Measurements from ENCODE around the gene CDK3. TPM values are rescaled to one million over a fixed set of nuclear protein-coding genes. Genes with fewer than 3 reads are reported as not detected.

Gene CDK3
- total RNA-seq, 1 experiment from 2014 or later: 7.1 TPM

- intact Hi-C loops (cut with micrococcal nuclease): no loop called here
- peaks cover 0 to 23% of the 10 kb centered on the region in 2 experiments; a peak in 2 of 4 replicates for H3K4me1 ChIP-seq (ENCODE audit: control insufficient read depth in 1 of 2, insufficient read depth in 2 of 2, low read length in 2 of 2)
- H3K9ac ChIP-seq (ENCODE audit: low read length): no peak overlapping the region
- no peak for TF ChIP-seq CBX3 (IDR thresholded peaks at IDR 0.05; ENCODE audit: low read depth)
- TF ChIP-seq ZNF274 (IDR thresholded peaks at IDR 0.05; ENCODE audit: low read depth, low read length): no peak
- TF ChIP-seq POLR2A (IDR thresholded peaks at IDR 0.05; ENCODE audit: borderline replicate concordance, extremely low read depth, insufficient read depth, insufficient read length): no peak
- TF ChIP-seq RAD21 (IDR thresholded peaks at IDR 0.05; ENCODE audit: low read depth): no peak
- no peak for TF ChIP-seq POLR2AphosphoS5 (IDR thresholded peaks at IDR 0.05; ENCODE audit: low read depth, low read length)
- no peak for TF ChIP-seq EGR1 (IDR thresholded peaks at IDR 0.05; ENCODE audit: low read depth)
- TF ChIP-seq SP1 (IDR thresholded peaks at IDR 0.05; ENCODE audit: low read depth): no peak
- no peak for TF ChIP-seq ZFX (IDR thresholded peaks at IDR 0.05)
- no peak for TF ChIP-seq MAX (IDR thresholded peaks at IDR 0.05)
- TF ChIP-seq YY1 (IDR thresholded peaks at IDR 0.05; ENCODE audit: extremely low read depth, insufficient replicate concordance, low read depth, low read length): no peak
- TF ChIP-seq CEBPB (IDR thresholded peaks at IDR 0.05; ENCODE audit: low read depth): no peak
- TF ChIP-seq ELF1 (IDR thresholded peaks at IDR 0.05; ENCODE audit: borderline replicate concordance, low read depth): no peak
- no peak for TF ChIP-seq EZH2phosphoT487 (IDR thresholded peaks at IDR 0.05; ENCODE audit: borderline replicate concordance)
- RAD21 ChIA-PET (ENCODE audit: low non-redundant PET in 1 of 2, low total read pairs in 2 of 2, uncharacterized antibody in 2 of 2, unreplicated experiment in 2 of 2): interaction anchor here in 1 of 2 experiments (1.6 kb wide), 1 partner anchor 99 kb away, joined by 3 read pairs; no protein-coding TSS in a partner anchor
- POLR2A ChIA-PET: interaction anchor here (3.5 kb wide), 1 partner anchor 99 kb away, joined by 11 read pairs; the partner anchor contains the start of gene MRPL38
- ATAC-seq (no peak), DNase-seq (ENCODE audit: low read depth, low spot score) (no peak)
- H3K4me3 ChIP-seq (replicated peaks in 1 of 2; ENCODE audit: low read depth in 1 of 2, low read length in 2 of 2): no peak overlapping the region
- no peaks in the 10 kb centered on the region for H4K20me1 ChIP-seq (ENCODE audit: insufficient read depth)
- H3K9me3 ChIP-seq (ENCODE audit: control insufficient read depth in 1 of 2, insufficient read depth in 1 of 2, low read depth in 1 of 2, low read length in 2 of 2): no peaks in the 10 kb centered on the region
- no TSS peak for BruUV-seq (replicated peaks)
- H3K9me2 ChIP-seq (ENCODE audit: insufficient read depth): no peaks in the 10 kb centered on the region
- no peak overlapping the region for H3K27ac ChIP-seq (ENCODE audit: low read depth, low read length)
- H2AFZ ChIP-seq (ENCODE audit: low read depth, low read length, poor library complexity, severe bottlenecking): no peak overlapping the region
- no peak overlapping the region for H3K4me2 ChIP-seq (ENCODE audit: low read length)
- H3K27me3 ChIP-seq (ENCODE audit: insufficient read depth, low read length): no peaks in the 10 kb centered on the region
- CTCF ChIA-PET: interaction anchor here (0.7 to 7.1 kb wide), 6 partner anchors 10 to 126 kb away, joined by 3 to 68 read pairs (median 5); partner anchors contain the start of genes MRPL38 and TRIM47
- H3K36me3 ChIP-seq (ENCODE audit: control insufficient read depth in 1 of 2, insufficient read depth in 2 of 2, low read length in 2 of 2): peaks cover 7% of the 10 kb centered on the region in 2 experiments; a peak in 2 of 4 replicates
- H3K79me2 ChIP-seq (ENCODE audit: insufficient read depth, low read length): no peaks in the 10 kb centered on the region
Measured at GRCh38 chr17:76003915-76004314, 3.3 kb downstream of the CDK3 start.
